ENCODE measurements around the gene KRTAP10-3.

Gene KRTAP10-3

DNA sequence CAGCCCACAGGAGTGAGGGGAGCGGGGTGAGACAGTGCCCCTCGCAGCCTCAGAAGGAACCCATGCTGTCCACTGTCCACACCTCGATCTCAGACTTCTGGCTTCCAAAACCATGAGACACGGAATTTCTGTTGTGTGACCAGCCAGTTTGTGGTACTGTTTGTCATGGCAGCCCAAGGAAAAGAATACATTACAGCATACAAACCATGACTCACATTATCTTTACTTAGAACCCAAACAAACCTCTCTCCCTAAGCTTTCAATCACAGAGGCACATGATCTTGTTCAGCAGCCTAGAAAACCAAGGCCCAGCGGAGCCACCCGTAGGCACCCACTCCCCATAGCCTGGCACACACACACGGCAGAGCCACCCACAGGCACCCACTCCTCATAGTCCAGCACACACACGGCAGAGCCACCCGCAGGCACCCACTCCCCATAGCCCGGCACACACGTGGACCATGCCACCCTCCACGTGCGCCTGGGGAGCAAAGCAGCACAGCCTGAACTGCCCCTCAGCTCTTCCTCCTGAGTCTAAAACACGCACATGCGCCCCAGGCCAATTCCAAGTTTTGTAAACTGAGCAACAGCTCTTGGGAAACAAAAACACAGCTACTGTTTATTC, 14.5 kb upstream of the KRTAP10-3 start:
- no CpG with 5 or more reads among the region's 15 CpGs for WGBS, 2 donors (ENCODE audit: extremely low coverage in 2 of 2, insufficient read length in 2 of 2, insufficient replicate concordance in 1 of 2)
- peak overlapping the region; percentile 45 for H2BK15ac ChIP-seq (ENCODE audit: low read length)
- H3K4me3 ChIP-seq (ENCODE audit: low read length in 2 of 2) = no peak overlapping the region
- DNase-seq (ENCODE audit: low spot score) = no peak
- H3K4me2 ChIP-seq (ENCODE audit: insufficient read depth, low read length, poor library complexity, severe bottlenecking) = no peak overlapping the region
- no peak overlapping the region for H3K4ac ChIP-seq (ENCODE audit: low read length)
- no peak overlapping the region for H3K27ac ChIP-seq (replicated peaks; ENCODE audit: low read length)
- peaks cover 12 to 13% of the 10 kb centered on the region in 2 donors for H3K9me3 ChIP-seq (replicated peaks in 1 of 2; ENCODE audit: control insufficient read depth in 2 of 2, insufficient read depth in 1 of 2, low read depth in 1 of 2, low read length in 2 of 2)
- H2BK5ac ChIP-seq (ENCODE audit: low read length) = no peak overlapping the region
- H3K23ac ChIP-seq (ENCODE audit: low read depth, low read length, poor library complexity) = peak overlapping the region; percentile 22
- peak overlapping the region; percentile 82 for H2AK5ac ChIP-seq (ENCODE audit: low read depth, low read length)
- no peak overlapping the region for H3K14ac ChIP-seq (ENCODE audit: low read length)
- H3K36me3 ChIP-seq (replicated peaks in 1 of 2; ENCODE audit: control insufficient read depth in 2 of 2, insufficient read depth in 2 of 2, low read length in 2 of 2) = no peaks in the 10 kb centered on the region
- no peak overlapping the region for H2AFZ ChIP-seq (ENCODE audit: low read length)
- H4K91ac ChIP-seq (ENCODE audit: low read depth, low read length, poor library complexity) = no peak overlapping the region
- peak overlapping the region; percentile 32 for H4K8ac ChIP-seq (ENCODE audit: low read depth, low read length)
- H3K9ac ChIP-seq (ENCODE audit: low read depth, low read length, poor library complexity) = no peak overlapping the region
- H2BK12ac ChIP-seq (ENCODE audit: low read length) = peak overlapping the region; percentile 82
- peaks cover 0 to 5% of the 10 kb centered on the region in 2 donors for H3K4me1 ChIP-seq (ENCODE audit: control insufficient read depth in 2 of 2, insufficient read depth in 1 of 2, low read depth in 1 of 2, low read length in 2 of 2)
- H3K18ac ChIP-seq (ENCODE audit: low read length) = peak overlapping the region; percentile 46
- no peaks in the 10 kb centered on the region for H3K79me1 ChIP-seq (ENCODE audit: low read depth, low read length)
- H2BK120ac ChIP-seq (ENCODE audit: low read depth, low read length) = no peak overlapping the region
- no peaks in the 10 kb centered on the region for H3K27me3 ChIP-seq (ENCODE audit: control insufficient read depth in 3 of 3, insufficient read depth in 3 of 3, low read depth in 1 of 3, low read length in 3 of 3)

DNA sequence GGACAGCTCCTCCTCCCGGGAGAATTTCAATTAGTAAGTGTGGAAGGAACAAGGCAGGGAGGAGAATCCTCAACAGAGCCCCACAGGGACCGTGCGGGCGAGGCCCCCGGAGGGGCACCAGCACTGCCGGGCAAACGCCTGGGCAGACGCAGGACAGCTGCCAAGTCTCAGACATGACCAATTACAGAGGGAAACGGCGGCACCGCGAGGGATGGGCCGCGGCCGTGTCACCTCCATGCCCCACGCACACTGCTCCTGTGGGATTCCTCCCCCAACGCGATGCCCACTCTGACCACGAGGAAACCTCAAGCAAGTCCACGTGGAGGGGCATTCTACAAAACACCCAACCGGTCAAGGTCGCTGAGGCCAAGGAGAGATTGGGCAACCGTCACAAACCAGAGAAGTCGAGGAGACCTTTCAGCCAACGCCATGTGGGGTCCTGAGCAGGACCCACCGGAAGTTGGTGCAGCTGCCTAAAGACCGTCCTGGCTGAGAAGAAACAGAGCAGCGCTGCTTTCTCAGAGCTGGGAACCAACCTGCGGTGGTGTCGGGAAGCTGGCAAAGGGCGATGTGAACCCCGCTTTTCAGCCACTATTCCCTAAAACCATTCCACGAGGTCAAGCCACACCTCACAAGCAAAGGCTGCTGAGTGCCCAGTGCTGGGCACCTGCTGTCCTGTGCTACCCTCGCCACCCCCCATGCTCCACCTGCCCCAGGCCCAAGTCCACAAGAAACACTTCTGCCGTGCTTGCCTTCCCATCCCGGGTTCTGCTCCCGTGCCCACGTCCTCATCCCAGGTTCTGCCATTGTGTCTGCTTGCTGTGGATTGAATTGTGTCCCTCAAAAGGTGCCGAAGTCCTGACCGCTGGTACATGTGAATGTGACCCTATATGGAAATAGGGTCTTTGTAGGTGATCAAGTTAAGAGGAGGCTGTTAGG, 13.5 kb upstream of the KRTAP10-3 start:
- Histone ChIP-seq H2BK12ac (ENCODE audit: low read length) (no peak overlapping the region), H3K27ac (replicated peaks; ENCODE audit: low read length) (no peak overlapping the region), H3K18ac (ENCODE audit: low read length) (peak overlapping the region; percentile 9), H3K4me1 (ENCODE audit: control insufficient read depth in 2 of 2, insufficient read depth in 1 of 2, low read depth in 1 of 2, low read length in 2 of 2) (peaks cover 0 to 5% of the 10 kb centered on the region in 2 donors), H3K4ac (ENCODE audit: low read length) (no peak overlapping the region), H3K79me1 (ENCODE audit: low read depth, low read length) (no peaks in the 10 kb centered on the region), H3K4me2 (ENCODE audit: insufficient read depth, low read length, poor library complexity, severe bottlenecking) (no peak overlapping the region), H4K91ac (ENCODE audit: low read depth, low read length, poor library complexity) (no peak overlapping the region), H3K9me3 (replicated peaks in 1 of 2; ENCODE audit: control insufficient read depth in 2 of 2, insufficient read depth in 1 of 2, low read depth in 1 of 2, low read length in 2 of 2) (peaks cover 8 to 13% of the 10 kb centered on the region in 2 donors), H2AFZ (ENCODE audit: low read length) (no peak overlapping the region), H2BK120ac (ENCODE audit: low read depth, low read length) (no peak overlapping the region), H3K23ac (ENCODE audit: low read depth, low read length, poor library complexity) (no peak overlapping the region), H3K36me3 (replicated peaks in 1 of 2; ENCODE audit: control insufficient read depth in 2 of 2, insufficient read depth in 2 of 2, low read length in 2 of 2) (no peaks in the 10 kb centered on the region), H2BK15ac (ENCODE audit: low read length) (peak overlapping the region; percentile 50), H3K27me3 (ENCODE audit: control insufficient read depth in 3 of 3, insufficient read depth in 3 of 3, low read depth in 1 of 3, low read length in 3 of 3) (no peaks in the 10 kb centered on the region), H3K4me3 (ENCODE audit: low read length in 2 of 2) (no peak overlapping the region), H3K9ac (ENCODE audit: low read depth, low read length, poor library complexity) (no peak overlapping the region), H2BK5ac (ENCODE audit: low read length) (no peak overlapping the region), H4K8ac (ENCODE audit: low read depth, low read length) (no peak overlapping the region), H3K14ac (ENCODE audit: low read length) (no peak overlapping the region), H2AK5ac (ENCODE audit: low read depth, low read length) (peak overlapping the region; percentile 6)
- WGBS, 2 donors (ENCODE audit: extremely low coverage in 2 of 2, insufficient read length in 2 of 2, insufficient replicate concordance in 1 of 2) = no CpG with 5 or more reads among the region's 40 CpGs
- DNase-seq (ENCODE audit: low spot score) = no peak

DNA sequence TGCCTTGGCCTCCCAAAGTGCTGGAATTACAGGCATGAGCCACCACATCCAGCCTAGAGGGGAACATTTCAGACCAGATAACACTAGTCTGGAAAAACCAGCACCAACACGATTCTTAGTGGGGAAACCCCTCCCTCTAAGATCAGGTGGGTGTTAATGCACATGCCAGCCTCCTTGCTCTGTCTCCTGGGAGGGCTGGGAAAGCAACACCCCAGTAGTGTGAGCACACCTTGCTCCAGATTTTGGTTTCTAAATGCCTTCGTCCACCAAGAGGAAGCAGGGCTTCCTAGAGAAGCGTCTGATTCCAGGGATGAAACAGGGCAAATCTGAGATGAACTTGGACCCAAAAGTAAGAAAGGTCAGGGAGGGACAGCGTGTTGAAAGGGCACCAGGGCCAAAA, 12.7 kb upstream of the KRTAP10-3 start:
- Histone ChIP-seq H2BK15ac (ENCODE audit: low read length) (no peak overlapping the region), H3K23ac (ENCODE audit: low read depth, low read length, poor library complexity) (no peak overlapping the region), H2BK5ac (ENCODE audit: low read length) (no peak overlapping the region), H3K9ac (ENCODE audit: low read depth, low read length, poor library complexity) (no peak overlapping the region), H2BK12ac (ENCODE audit: low read length) (no peak overlapping the region), H2BK120ac (ENCODE audit: low read depth, low read length) (no peak overlapping the region), H3K27me3 (ENCODE audit: control insufficient read depth in 3 of 3, insufficient read depth in 3 of 3, low read depth in 1 of 3, low read length in 3 of 3) (no peaks in the 10 kb centered on the region), H2AFZ (ENCODE audit: low read length) (no peak overlapping the region), H3K4me1 (ENCODE audit: control insufficient read depth in 2 of 2, insufficient read depth in 1 of 2, low read depth in 1 of 2, low read length in 2 of 2) (peaks cover 0 to 5% of the 10 kb centered on the region in 2 donors), H4K91ac (ENCODE audit: low read depth, low read length, poor library complexity) (no peak overlapping the region), H2AK5ac (ENCODE audit: low read depth, low read length) (no peak overlapping the region), H3K14ac (ENCODE audit: low read length) (no peak overlapping the region), H3K4me2 (ENCODE audit: insufficient read depth, low read length, poor library complexity, severe bottlenecking) (no peak overlapping the region), H3K4me3 (ENCODE audit: low read length in 2 of 2) (no peak overlapping the region), H3K18ac (ENCODE audit: low read length) (no peak overlapping the region), H4K8ac (ENCODE audit: low read depth, low read length) (no peak overlapping the region), H3K27ac (replicated peaks; ENCODE audit: low read length) (no peak overlapping the region), H3K79me1 (ENCODE audit: low read depth, low read length) (no peaks in the 10 kb centered on the region), H3K9me3 (replicated peaks in 1 of 2; ENCODE audit: control insufficient read depth in 2 of 2, insufficient read depth in 1 of 2, low read depth in 1 of 2, low read length in 2 of 2) (peaks cover 5 to 10% of the 10 kb centered on the region in 2 donors), H3K36me3 (replicated peaks in 1 of 2; ENCODE audit: control insufficient read depth in 2 of 2, insufficient read depth in 2 of 2, low read length in 2 of 2) (no peaks in the 10 kb centered on the region), H3K4ac (ENCODE audit: low read length) (no peak overlapping the region)
- no CpG with 5 or more reads among the region's 4 CpGs for WGBS, 2 donors (ENCODE audit: extremely low coverage in 2 of 2, insufficient read length in 2 of 2, insufficient replicate concordance in 1 of 2)
- no peak for DNase-seq (ENCODE audit: low spot score)

- Histone ChIP-seq H3K4me3 (ENCODE audit: low read length in 2 of 2) (peak overlapping the region in 1 of 2 donors; percentile 24), H2BK120ac (ENCODE audit: low read depth, low read length) (no peak overlapping the region), H3K9ac (ENCODE audit: low read depth, low read length, poor library complexity) (no peak overlapping the region), H2BK15ac (ENCODE audit: low read length) (no peak overlapping the region), H2BK12ac (ENCODE audit: low read length) (no peak overlapping the region), H3K4me2 (ENCODE audit: insufficient read depth, low read length, poor library complexity, severe bottlenecking) (no peak overlapping the region), H2BK5ac (ENCODE audit: low read length) (no peak overlapping the region), H3K4ac (ENCODE audit: low read length) (no peak overlapping the region), H4K8ac (ENCODE audit: low read depth, low read length) (no peak overlapping the region), H3K79me1 (ENCODE audit: low read depth, low read length) (no peaks in the 10 kb centered on the region), H3K23ac (ENCODE audit: low read depth, low read length, poor library complexity) (no peak overlapping the region), H2AK5ac (ENCODE audit: low read depth, low read length) (peak overlapping the region; percentile 60), H3K14ac (ENCODE audit: low read length) (no peak overlapping the region), H3K36me3 (replicated peaks in 1 of 2; ENCODE audit: control insufficient read depth in 2 of 2, insufficient read depth in 2 of 2, low read length in 2 of 2) (no peaks in the 10 kb centered on the region), H3K18ac (ENCODE audit: low read length) (peak overlapping the region; percentile 35), H2AFZ (ENCODE audit: low read length) (no peak overlapping the region), H3K27ac (replicated peaks; ENCODE audit: low read length) (no peak overlapping the region), H4K91ac (ENCODE audit: low read depth, low read length, poor library complexity) (no peak overlapping the region), H3K9me3 (replicated peaks in 1 of 2; ENCODE audit: control insufficient read depth in 2 of 2, insufficient read depth in 1 of 2, low read depth in 1 of 2, low read length in 2 of 2) (peaks cover 4 to 10% of the 10 kb centered on the region in 2 donors), H3K27me3 (ENCODE audit: control insufficient read depth in 3 of 3, insufficient read depth in 3 of 3, low read depth in 1 of 3, low read length in 3 of 3) (no peaks in the 10 kb centered on the region), H3K4me1 (ENCODE audit: control insufficient read depth in 2 of 2, insufficient read depth in 1 of 2, low read depth in 1 of 2, low read length in 2 of 2) (peaks cover 0 to 5% of the 10 kb centered on the region in 2 donors)
- WGBS, 2 donors (ENCODE audit: extremely low coverage in 2 of 2, insufficient read length in 2 of 2, insufficient replicate concordance in 1 of 2) = no CpG with 5 or more reads among the region's 12 CpGs
- no peak for DNase-seq (ENCODE audit: low spot score)
Observed at GRCh38 chr21:44569861-44570517, 11.4 kb upstream of the KRTAP10-3 start.
